Fibroblast of peridontal ligament (primary cell): ENCODE measurements around the gene SHANK1.

ENCODE experiments used
- DNase-seq: peaks from one replicate; pipeline ENCODE4 v3.0.0-alpha.2; 2010; ENCODE audit errors: extremely low read depth

The SHANK1 gene

GRCh38 chr19:50711805-50712204 is 7.8 kb downstream of the SHANK1 start:
- no peak for DNase-seq

GRCh38 chr19:50711196-50711595 is 8.4 kb downstream of the SHANK1 start:
- DNase-seq: no peak

- DNase-seq: no peak
These were observed 9.0 kb downstream of the SHANK1 start for GRCh38 chr19:50710612-50711011.

GRCh38 chr19:50710094-50710493 is 9.5 kb downstream of the SHANK1 start:
- no peak for DNase-seq

- no peak for DNase-seq
These were observed 11.3 kb downstream of the SHANK1 start for GRCh38 chr19:50708179-50708879.

- no peak for DNase-seq
These were observed 13.2 kb downstream of the SHANK1 start for GRCh38 chr19:50706387-50706786.

- DNase-seq: peak; percentile 65
These were observed 14.1 kb downstream of the SHANK1 start for GRCh38 chr19:50705422-50706019.

GRCh38 chr19:50703915-50704796 is 15.4 kb downstream of the SHANK1 start:
- no peak for DNase-seq

GRCh38 chr19:50702871-50703829 is 16.5 kb downstream of the SHANK1 start:
- no peak for DNase-seq

GRCh38 chr19:50702158-50702870 is 17.3 kb downstream of the SHANK1 start:
- DNase-seq: no peak

GRCh38 chr19:50701367-50701985 is 18.1 kb downstream of the SHANK1 start:
- DNase-seq: no peak

- no peak for DNase-seq
These were observed 22.0 kb downstream of the SHANK1 start for GRCh38 chr19:50697414-50698124.

- no peak for DNase-seq
These were observed 23.5 kb downstream of the SHANK1 start for GRCh38 chr19:50696094-50696483.

- no peak for DNase-seq
These were observed 24.1 kb downstream of the SHANK1 start for GRCh38 chr19:50695251-50696093.

- no peak for DNase-seq
These were observed 24.8 kb downstream of the SHANK1 start for GRCh38 chr19:50694815-50695145.

- DNase-seq: no peak
These were observed 26.3 kb downstream of the SHANK1 start for GRCh38 chr19:50693064-50693975.

- no peak for DNase-seq
These were observed 29.2 kb downstream of the SHANK1 start for GRCh38 chr19:50690439-50690838.

- DNase-seq: no peak
These were observed 30.8 kb downstream of the SHANK1 start for GRCh38 chr19:50688766-50689165.
